Measurements from ENCODE around the gene LIX1.

DNA sequence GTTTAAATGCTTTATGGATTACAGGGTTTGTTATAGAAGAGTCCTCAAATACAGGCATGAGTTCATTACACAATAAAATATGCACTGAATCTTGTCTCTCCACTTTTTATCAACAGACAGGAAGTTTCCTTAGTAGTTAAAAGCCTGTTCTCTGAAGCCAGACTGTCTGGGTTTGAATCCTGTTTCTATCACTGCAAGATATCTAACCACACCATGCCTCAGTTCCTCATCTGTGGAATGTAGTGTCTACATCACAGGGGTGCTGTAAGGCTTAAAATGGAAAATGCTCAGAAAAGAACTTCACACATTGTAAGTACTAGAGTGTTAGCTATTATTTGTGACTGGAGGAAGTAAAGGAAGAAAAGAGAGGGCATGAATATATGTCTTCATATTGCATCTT is 9.3 kb downstream of the LIX1 start:
- TF ChIP-seq CEBPB (IDR thresholded peaks at IDR 0.05; ENCODE audit: low read depth, low read length) (no peak), JUN (IDR thresholded peaks at IDR 0.05; ENCODE audit: low read depth, low read length) (no peak), TAF1 (IDR thresholded peaks at IDR 0.05; ENCODE audit: low read depth, low read length) (no peak), SP2 (IDR thresholded peaks at IDR 0.05; ENCODE audit: low read length) (no peak), KDM1A (IDR thresholded peaks at IDR 0.05; ENCODE audit: borderline replicate concordance, low read length) (no peak), BCL11A (IDR thresholded peaks at IDR 0.05; ENCODE audit: low read depth in 2 of 2, low read length in 2 of 2) (no peak)
- TF ChIP-seq, protein P1, sequence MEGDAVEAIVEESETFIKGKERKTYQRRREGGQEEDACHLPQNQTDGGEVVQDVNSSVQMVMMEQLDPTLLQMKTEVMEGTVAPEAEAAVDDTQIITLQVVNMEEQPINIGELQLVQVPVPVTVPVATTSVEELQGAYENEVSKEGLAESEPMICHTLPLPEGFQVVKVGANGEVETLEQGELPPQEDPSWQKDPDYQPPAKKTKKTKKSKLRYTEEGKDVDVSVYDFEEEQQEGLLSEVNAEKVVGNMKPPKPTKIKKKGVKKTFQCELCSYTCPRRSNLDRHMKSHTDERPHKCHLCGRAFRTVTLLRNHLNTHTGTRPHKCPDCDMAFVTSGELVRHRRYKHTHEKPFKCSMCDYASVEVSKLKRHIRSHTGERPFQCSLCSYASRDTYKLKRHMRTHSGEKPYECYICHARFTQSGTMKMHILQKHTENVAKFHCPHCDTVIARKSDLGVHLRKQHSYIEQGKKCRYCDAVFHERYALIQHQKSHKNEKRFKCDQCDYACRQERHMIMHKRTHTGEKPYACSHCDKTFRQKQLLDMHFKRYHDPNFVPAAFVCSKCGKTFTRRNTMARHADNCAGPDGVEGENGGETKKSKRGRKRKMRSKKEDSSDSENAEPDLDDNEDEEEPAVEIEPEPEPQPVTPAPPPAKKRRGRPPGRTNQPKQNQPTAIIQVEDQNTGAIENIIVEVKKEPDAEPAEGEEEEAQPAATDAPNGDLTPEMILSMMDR (IDR thresholded peaks at IDR 0.05; ENCODE audit: control extremely low read depth in 1 of 3, insufficient read depth in 1 of 3, low read depth in 1 of 3, low read length in 3 of 3): no peak
